Erythroblast (primary cell): ENCODE measurements around the gene GLP2R.

Source experiments
- GATA1 ChIP-seq: IDR thresholded peaks from 2 replicates; pipeline ENCODE4 v1.6.1; 2011; ENCODE audit warnings: low read depth, mild to moderate bottlenecking, control low read depth, low read length, moderate library complexity
- POLR2A ChIP-seq: IDR thresholded peaks from 2 replicates; pipeline ENCODE4 v1.6.1; 2011; ENCODE audit warnings: mild to moderate bottlenecking, low read length

- TF ChIP-seq POLR2A = no peak
- no peak for TF ChIP-seq GATA1
Measured at GRCh38 chr17:9780552-9780951, 45.2 kb upstream of the GLP2R start.
